Activated CD8-positive, alpha-beta memory T cell treated with anti-CD3 and anti-CD28 coated beads for 48 hours (primary cell): ENCODE data around the gene AGFG2.
A peak's percentile ranks its signal among the peaks of the same experiment; 100 is the strongest.
"Not testable (repeated sequence)": the region's sequence is repeated elsewhere in the genome, so short reads cannot be mapped to it uniquely, and the experiment has no call there.

Experiments
- DNase-seq, 3 experiments: peaks; one replicate each; pipeline ENCODE4 v3.0.0-alpha.2; 2020; ENCODE audit warnings: low read depth in 2 of 3, low spot score in 2 of 3

AGFG2 gene

GRCh38 chr7:100519580-100519979 is 19.4 kb upstream of the AGFG2 start:
- DNase-seq, result no peak

- no peak for DNase-seq
Measured at GRCh38 chr7:100520138-100520537, 18.9 kb upstream of the AGFG2 start.

GRCh38 chr7:100521076-100521475 is 17.9 kb upstream of the AGFG2 start:
- no peak for DNase-seq

GRCh38 chr7:100521909-100522593 is 17.0 kb upstream of the AGFG2 start:
- DNase-seq, result not testable (repeated sequence)

GRCh38 chr7:100523192-100523591 is 15.8 kb upstream of the AGFG2 start:
- DNase-seq, result not testable (repeated sequence)

GRCh38 chr7:100528108-100528866 is 10.7 kb upstream of the AGFG2 start:
- not testable (repeated sequence) for DNase-seq

GRCh38 chr7:100532165-100533022 is 6.6 kb upstream of the AGFG2 start:
- DNase-seq, result no peak

- not testable (repeated sequence) for DNase-seq
Measured at GRCh38 chr7:100535982-100536381, 3.0 kb upstream of the AGFG2 start.

- not testable (repeated sequence) for DNase-seq
Measured at GRCh38 chr7:100536695-100537094, 2.3 kb upstream of the AGFG2 start.

- no peak for DNase-seq
Measured at GRCh38 chr7:100538348-100538653, 702 bp upstream of the AGFG2 start.

GRCh38 chr7:100539436-100540006 is 518 bp downstream of the AGFG2 start:
- no peak for DNase-seq

GRCh38 chr7:100540073-100540723 is 1.2 kb downstream of the AGFG2 start:
- no peak for DNase-seq

GRCh38 chr7:100541309-100541708 is 2.3 kb downstream of the AGFG2 start:
- DNase-seq, result not testable (repeated sequence)

- DNase-seq, result no peak
Measured at GRCh38 chr7:100543586-100543985, 4.6 kb downstream of the AGFG2 start.

GRCh38 chr7:100544386-100544785 is 5.4 kb downstream of the AGFG2 start:
- no peak for DNase-seq

- no peak for DNase-seq
Measured at GRCh38 chr7:100544967-100545359, 6.0 kb downstream of the AGFG2 start.

- peak in 1 of 3 experiments; percentile 54 for DNase-seq
Measured at GRCh38 chr7:100545360-100546128, 6.5 kb downstream of the AGFG2 start.

GRCh38 chr7:100546129-100546925 is 7.3 kb downstream of the AGFG2 start:
- DNase-seq, result no peak
